ENCODE data around the gene SNTA1.
"Not testable (repeated sequence)": the region's sequence is repeated elsewhere in the genome, so short reads cannot be mapped to it uniquely, and the experiment has no call there.

Gene SNTA1

GRCh38 chr20:33423875-33424274, 19.7 kb downstream of the SNTA1 start:
- not testable (repeated sequence) for DNase-seq

- peak in 1 of 2 experiments; percentile 55 for DNase-seq
These were observed 20.3 kb downstream of the SNTA1 start for GRCh38 chr20:33423141-33423834.

GRCh38 chr20:33419140-33419974, 24.2 kb downstream of the SNTA1 start:
- peak; percentile 71 to 85 for DNase-seq

GRCh38 chr20:33418033-33418432, 25.5 kb downstream of the SNTA1 start:
- DNase-seq, result no peak

- DNase-seq, result peak; percentile 57 to 73
These were observed 27.6 kb downstream of the SNTA1 start for GRCh38 chr20:33415948-33416347.

GRCh38 chr20:33412484-33412838, 31.1 kb downstream of the SNTA1 start:
- no peak for DNase-seq

- DNase-seq, result no peak
These were observed 31.7 kb downstream of the SNTA1 start for GRCh38 chr20:33411711-33412483.

- peak; percentile 85 to 92 for DNase-seq
These were observed 32.3 kb downstream of the SNTA1 start for GRCh38 chr20:33411242-33411641.

GRCh38 chr20:33410081-33410742, 33.4 kb downstream of the SNTA1 start:
- DNase-seq, result no peak

GRCh38 chr20:33408716-33409654, 34.6 kb downstream of the SNTA1 start:
- DNase-seq, result no peak

GRCh38 chr20:33408313-33408712, 35.2 kb downstream of the SNTA1 start:
- DNase-seq, result no peak

- no peak for DNase-seq
These were observed 35.8 kb downstream of the SNTA1 start for GRCh38 chr20:33407796-33408195.

GRCh38 chr20:33407251-33407650, 36.3 kb downstream of the SNTA1 start:
- no peak for DNase-seq

- DNase-seq, result no peak
These were observed 39.3 kb downstream of the SNTA1 start for GRCh38 chr20:33404281-33404680.

- DNase-seq, result no peak
These were observed 41.6 kb downstream of the SNTA1 start for GRCh38 chr20:33401921-33402369.

- peak; percentile 86 to 97 for DNase-seq
These were observed 42.2 kb downstream of the SNTA1 start, which contains the start of gene CDK5RAP1 for GRCh38 chr20:33401184-33401920. Gene CDK5RAP1, minus strand, starts transcription at chr20:33401519. Its CDS starts 4,455 bp downstream, at chr20:33397064.

GRCh38 chr20:33400812-33401183, 42.8 kb downstream of the SNTA1 start:
- DNase-seq, result peak in 1 of 2 experiments; percentile 67

GRCh38 chr20:33399924-33400323, 43.6 kb downstream of the SNTA1 start:
- no peak for DNase-seq

- peak in 1 of 2 experiments; percentile 20 for DNase-seq
These were observed 48.8 kb downstream of the SNTA1 start for GRCh38 chr20:33394718-33395117.

- no peak for DNase-seq
These were observed 50.0 kb downstream of the SNTA1 start for GRCh38 chr20:33393609-33394008.

Data from NCI-H524 (cell line).